ENCODE data around the gene DGKG.

DGKG gene

DNA sequence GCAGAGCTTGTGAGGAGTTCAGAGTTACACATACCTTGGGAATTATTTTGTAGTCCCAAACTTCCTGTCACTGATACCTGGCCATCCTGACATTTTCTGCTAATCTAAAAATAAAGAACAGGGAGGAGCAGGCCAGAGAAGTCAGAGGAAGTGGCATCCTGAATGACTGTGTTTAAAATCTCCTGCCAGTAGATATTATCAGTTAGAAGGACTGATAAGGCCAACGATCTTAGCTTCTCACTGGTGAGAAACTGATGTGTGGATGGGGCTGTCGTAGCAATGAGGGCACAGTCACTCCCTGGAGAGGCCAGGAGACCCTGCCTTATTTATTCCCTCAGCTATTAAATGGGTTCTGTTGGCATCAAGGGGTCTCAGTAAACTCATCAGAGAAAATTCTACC, 115.1 kb downstream of the DGKG start:
- H3K27ac ChIP-seq (ENCODE audit: low read depth, low read length) = no peak overlapping the region
- no peaks in the 10 kb centered on the region for H3K36me3 ChIP-seq (ENCODE audit: control insufficient read depth in 1 of 2, insufficient read depth in 2 of 2, low read length in 2 of 2)
- H3K27me3 ChIP-seq (ENCODE audit: control insufficient read depth in 1 of 2, insufficient read depth in 2 of 2, low read length in 2 of 2) = peaks cover 0 to 5% of the 10 kb centered on the region in 2 donors
- H3K4me3 ChIP-seq (ENCODE audit: low read depth in 1 of 2, low read length in 2 of 2) = no peak overlapping the region
- no peaks in the 10 kb centered on the region for H3K9me3 ChIP-seq (ENCODE audit: control insufficient read depth in 1 of 2, low read length in 2 of 2)
- H3K9ac ChIP-seq (ENCODE audit: low read depth in 1 of 2, low read length in 2 of 2) = no peak overlapping the region
- peaks cover 8 to 9% of the 10 kb centered on the region in 2 donors for H3K4me1 ChIP-seq (ENCODE audit: control insufficient read depth in 1 of 2, insufficient read depth in 2 of 2, low read length in 2 of 2)

DNA sequence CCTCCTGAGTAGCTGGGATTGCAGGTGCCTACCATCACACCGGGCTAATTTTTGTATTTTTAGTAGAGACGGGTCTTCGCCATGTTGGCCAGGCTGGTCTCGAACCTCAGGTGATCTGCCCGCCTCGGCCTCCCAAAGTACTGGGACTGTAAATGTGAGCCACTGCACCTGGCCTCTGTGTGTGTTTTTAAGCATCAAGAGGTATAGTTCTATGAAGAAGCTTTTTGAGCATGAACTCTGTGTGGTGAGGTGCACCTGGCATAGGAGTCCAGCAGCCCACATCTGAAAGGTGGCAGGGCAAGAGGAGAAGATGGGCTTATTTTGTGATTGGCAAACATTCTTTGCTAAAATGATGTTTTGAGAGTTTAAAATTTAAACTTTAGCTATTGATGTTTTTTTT, 118.0 kb downstream of the DGKG start:
- Histone ChIP-seq H3K9ac (ENCODE audit: low read depth in 1 of 2, low read length in 2 of 2) (no peak overlapping the region), H3K27me3 (ENCODE audit: control insufficient read depth in 1 of 2, insufficient read depth in 2 of 2, low read length in 2 of 2) (no peaks in the 10 kb centered on the region), H3K36me3 (ENCODE audit: control insufficient read depth in 1 of 2, insufficient read depth in 2 of 2, low read length in 2 of 2) (no peaks in the 10 kb centered on the region), H3K4me1 (ENCODE audit: control insufficient read depth in 1 of 2, insufficient read depth in 2 of 2, low read length in 2 of 2) (peaks cover 9 to 13% of the 10 kb centered on the region in 2 donors), H3K4me3 (ENCODE audit: low read depth in 1 of 2, low read length in 2 of 2) (no peak overlapping the region), H3K27ac (ENCODE audit: low read depth, low read length) (no peak overlapping the region), H3K9me3 (ENCODE audit: control insufficient read depth in 1 of 2, low read length in 2 of 2) (no peaks in the 10 kb centered on the region)

DNA sequence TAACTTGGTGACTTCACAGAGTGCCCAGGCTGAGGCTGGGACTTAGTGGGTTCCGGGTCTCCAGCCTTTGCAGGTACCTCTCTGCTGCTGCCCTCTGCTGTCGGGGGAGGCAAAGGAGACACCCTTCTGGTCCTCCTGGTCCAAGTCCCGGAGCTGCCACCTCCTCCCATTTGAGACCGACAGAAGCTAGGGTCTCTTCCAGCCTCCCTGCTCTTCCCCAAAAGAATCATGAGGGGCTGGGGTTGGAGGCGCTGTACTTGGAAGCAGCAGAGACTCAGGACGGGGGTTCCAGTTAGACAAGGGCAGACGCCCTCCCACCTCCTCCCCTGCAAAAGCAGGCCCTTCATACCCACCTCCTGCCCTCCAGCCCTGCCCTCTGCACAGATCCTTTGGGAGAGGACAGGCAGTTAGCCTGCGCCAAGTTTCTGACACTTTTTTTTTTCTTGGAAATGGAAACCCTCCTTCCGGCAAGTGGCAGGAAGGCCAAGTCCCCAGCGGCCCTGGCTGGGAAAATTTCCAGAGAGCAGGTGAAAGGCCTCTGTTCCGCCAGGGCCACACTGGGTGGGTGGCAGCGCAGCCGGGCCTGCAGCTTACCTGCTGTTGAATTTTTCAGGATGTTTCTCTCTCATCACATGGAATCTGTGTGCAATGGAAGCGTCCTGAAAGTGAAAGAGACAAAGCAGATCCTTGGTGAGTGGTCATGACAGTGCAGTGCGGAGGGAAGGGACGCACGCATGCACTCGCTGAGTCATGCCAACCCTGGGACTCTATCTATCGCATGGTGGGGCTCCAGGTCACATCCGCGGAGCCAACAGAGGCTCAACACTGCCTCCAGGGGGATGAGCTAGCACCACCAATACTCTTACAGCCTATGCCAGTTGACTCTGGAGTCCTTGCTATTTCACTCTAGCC, 119.9 kb downstream of the DGKG start:
- H3K27ac ChIP-seq (ENCODE audit: low read depth, low read length) = no peak overlapping the region
- no peaks in the 10 kb centered on the region for H3K27me3 ChIP-seq (ENCODE audit: control insufficient read depth in 1 of 2, insufficient read depth in 2 of 2, low read length in 2 of 2)
- H3K4me3 ChIP-seq (ENCODE audit: low read depth in 1 of 2, low read length in 2 of 2) = peak overlapping the region; percentile 53 to 65
- no peaks in the 10 kb centered on the region for H3K9me3 ChIP-seq (ENCODE audit: control insufficient read depth in 1 of 2, low read length in 2 of 2)
- peak overlapping the region; percentile 27 to 28 for H3K9ac ChIP-seq (ENCODE audit: low read depth in 1 of 2, low read length in 2 of 2)
- H3K36me3 ChIP-seq (ENCODE audit: control insufficient read depth in 1 of 2, insufficient read depth in 2 of 2, low read length in 2 of 2) = no peaks in the 10 kb centered on the region
- H3K4me1 ChIP-seq (ENCODE audit: control insufficient read depth in 1 of 2, insufficient read depth in 2 of 2, low read length in 2 of 2) = peaks cover 9 to 13% of the 10 kb centered on the region in 2 donors

GRCh38 chr3:186239321-186239720, 122.7 kb downstream of the DGKG start:
- H3K36me3 ChIP-seq (ENCODE audit: control insufficient read depth in 1 of 2, insufficient read depth in 2 of 2, low read length in 2 of 2) = no peaks in the 10 kb centered on the region
- no peak overlapping the region for H3K27ac ChIP-seq (ENCODE audit: low read depth, low read length)
- no peak overlapping the region for H3K4me3 ChIP-seq (ENCODE audit: low read depth in 1 of 2, low read length in 2 of 2)
- H3K9me3 ChIP-seq (ENCODE audit: control insufficient read depth in 1 of 2, low read length in 2 of 2) = no peaks in the 10 kb centered on the region
- H3K9ac ChIP-seq (ENCODE audit: low read depth in 1 of 2, low read length in 2 of 2) = no peak overlapping the region
- H3K27me3 ChIP-seq (ENCODE audit: control insufficient read depth in 1 of 2, insufficient read depth in 2 of 2, low read length in 2 of 2) = no peaks in the 10 kb centered on the region
- peaks cover 9 to 13% of the 10 kb centered on the region in 2 donors for H3K4me1 ChIP-seq (ENCODE audit: control insufficient read depth in 1 of 2, insufficient read depth in 2 of 2, low read length in 2 of 2)

DNA sequence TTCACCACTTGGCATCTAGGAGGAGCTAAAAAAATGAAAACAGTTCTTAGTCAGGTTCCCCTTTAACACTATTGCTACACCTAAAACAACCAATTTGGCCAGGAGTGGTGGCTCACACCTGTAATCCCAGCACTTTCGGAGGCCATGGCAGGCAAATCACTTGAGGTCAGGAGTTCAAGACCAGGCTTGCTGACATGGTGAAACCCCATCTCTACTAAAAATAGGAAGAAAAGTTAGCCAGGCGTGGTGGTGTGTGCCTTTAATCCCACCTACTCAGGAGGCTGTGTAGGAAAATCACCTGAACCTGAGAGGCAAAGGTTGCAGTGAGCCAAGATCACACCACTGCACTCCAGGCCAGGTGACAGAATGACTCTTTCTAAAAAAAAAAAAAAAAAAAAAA, 124.1 kb downstream of the DGKG start:
- Histone ChIP-seq H3K27me3 (ENCODE audit: control insufficient read depth in 1 of 2, insufficient read depth in 2 of 2, low read length in 2 of 2) (no peaks in the 10 kb centered on the region), H3K36me3 (ENCODE audit: control insufficient read depth in 1 of 2, insufficient read depth in 2 of 2, low read length in 2 of 2) (no peaks in the 10 kb centered on the region), H3K4me1 (ENCODE audit: control insufficient read depth in 1 of 2, insufficient read depth in 2 of 2, low read length in 2 of 2) (peaks cover 9 to 13% of the 10 kb centered on the region in 2 donors), H3K27ac (ENCODE audit: low read depth, low read length) (no peak overlapping the region), H3K9me3 (ENCODE audit: control insufficient read depth in 1 of 2, low read length in 2 of 2) (no peaks in the 10 kb centered on the region), H3K4me3 (ENCODE audit: low read depth in 1 of 2, low read length in 2 of 2) (no peak overlapping the region), H3K9ac (ENCODE audit: low read depth in 1 of 2, low read length in 2 of 2) (no peak overlapping the region)

DNA sequence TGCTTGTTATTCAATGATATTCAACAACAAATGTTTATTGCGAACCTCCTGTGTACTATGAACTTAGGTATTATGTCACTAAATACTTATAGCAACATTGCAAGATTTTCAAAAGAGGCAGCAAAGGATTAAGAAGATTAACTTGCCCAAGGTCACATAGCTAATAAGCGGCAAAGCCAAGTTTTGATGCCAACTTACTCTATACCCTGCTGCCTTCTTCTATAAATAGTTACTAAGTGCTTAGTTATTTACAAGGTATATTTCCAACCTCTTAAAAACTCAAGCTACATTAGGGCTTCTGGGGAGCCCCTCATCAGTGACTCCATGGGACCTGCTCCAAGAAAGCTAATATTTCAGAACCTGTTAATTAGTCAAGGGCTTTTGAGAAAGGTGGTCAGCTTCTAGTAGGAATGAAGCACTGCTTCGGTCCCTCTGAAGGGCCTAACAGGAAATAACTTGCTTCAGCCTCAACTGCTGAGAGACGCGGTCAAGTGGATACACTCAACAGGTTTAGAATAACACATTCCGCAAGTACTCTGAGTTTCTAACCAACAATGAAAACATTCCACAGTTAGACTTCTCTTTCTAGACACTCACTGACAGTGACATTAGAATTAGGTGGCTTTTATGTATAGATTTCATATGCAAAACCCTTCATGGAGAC, 125.5 kb downstream of the DGKG start:
- Histone ChIP-seq H3K36me3 (ENCODE audit: control insufficient read depth in 1 of 2, insufficient read depth in 2 of 2, low read length in 2 of 2) (no peaks in the 10 kb centered on the region), H3K9ac (ENCODE audit: low read depth in 1 of 2, low read length in 2 of 2) (no peak overlapping the region), H3K4me3 (ENCODE audit: low read depth in 1 of 2, low read length in 2 of 2) (no peak overlapping the region), H3K4me1 (ENCODE audit: control insufficient read depth in 1 of 2, insufficient read depth in 2 of 2, low read length in 2 of 2) (no peaks in the 10 kb centered on the region), H3K27me3 (ENCODE audit: control insufficient read depth in 1 of 2, insufficient read depth in 2 of 2, low read length in 2 of 2) (no peaks in the 10 kb centered on the region), H3K27ac (ENCODE audit: low read depth, low read length) (no peak overlapping the region), H3K9me3 (ENCODE audit: control insufficient read depth in 1 of 2, low read length in 2 of 2) (no peaks in the 10 kb centered on the region)

- H3K4me3 ChIP-seq (ENCODE audit: low read depth in 1 of 2, low read length in 2 of 2) = no peak overlapping the region
- no peaks in the 10 kb centered on the region for H3K4me1 ChIP-seq (ENCODE audit: control insufficient read depth in 1 of 2, insufficient read depth in 2 of 2, low read length in 2 of 2)
- no peaks in the 10 kb centered on the region for H3K36me3 ChIP-seq (ENCODE audit: control insufficient read depth in 1 of 2, insufficient read depth in 2 of 2, low read length in 2 of 2)
- H3K27me3 ChIP-seq (ENCODE audit: control insufficient read depth in 1 of 2, insufficient read depth in 2 of 2, low read length in 2 of 2) = no peaks in the 10 kb centered on the region
- H3K9me3 ChIP-seq (ENCODE audit: control insufficient read depth in 1 of 2, low read length in 2 of 2) = no peaks in the 10 kb centered on the region
- H3K9ac ChIP-seq (ENCODE audit: low read depth in 1 of 2, low read length in 2 of 2) = no peak overlapping the region
- no peak overlapping the region for H3K27ac ChIP-seq (ENCODE audit: low read depth, low read length)
These were observed 126.5 kb downstream of the DGKG start for GRCh38 chr3:186235554-186235953.

DNA sequence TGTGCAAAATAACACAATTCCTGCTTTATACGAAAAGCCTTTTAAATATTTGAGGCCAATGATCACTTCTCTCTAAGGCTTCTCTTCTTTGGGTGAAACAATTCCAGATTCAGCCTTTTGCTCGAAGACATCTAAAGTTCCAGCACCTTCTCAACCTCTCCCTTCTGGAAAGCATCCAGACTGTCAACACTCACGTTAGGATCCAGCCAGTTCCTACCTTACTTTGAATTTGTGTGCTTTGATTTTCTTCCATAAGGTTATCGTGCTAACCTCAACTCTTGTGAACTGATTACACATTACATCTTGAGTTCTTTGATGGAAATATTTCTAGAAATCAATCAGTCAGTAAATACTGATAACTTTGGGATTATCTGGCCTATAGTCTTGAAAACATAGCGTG, 127.9 kb downstream of the DGKG start:
- H3K36me3 ChIP-seq (ENCODE audit: control insufficient read depth in 1 of 2, insufficient read depth in 2 of 2, low read length in 2 of 2) = no peaks in the 10 kb centered on the region
- no peaks in the 10 kb centered on the region for H3K9me3 ChIP-seq (ENCODE audit: control insufficient read depth in 1 of 2, low read length in 2 of 2)
- no peak overlapping the region for H3K9ac ChIP-seq (ENCODE audit: low read depth in 1 of 2, low read length in 2 of 2)
- no peak overlapping the region for H3K27ac ChIP-seq (ENCODE audit: low read depth, low read length)
- H3K27me3 ChIP-seq (ENCODE audit: control insufficient read depth in 1 of 2, insufficient read depth in 2 of 2, low read length in 2 of 2) = no peaks in the 10 kb centered on the region
- no peak overlapping the region for H3K4me3 ChIP-seq (ENCODE audit: low read depth in 1 of 2, low read length in 2 of 2)
- no peaks in the 10 kb centered on the region for H3K4me1 ChIP-seq (ENCODE audit: control insufficient read depth in 1 of 2, insufficient read depth in 2 of 2, low read length in 2 of 2)

DNA sequence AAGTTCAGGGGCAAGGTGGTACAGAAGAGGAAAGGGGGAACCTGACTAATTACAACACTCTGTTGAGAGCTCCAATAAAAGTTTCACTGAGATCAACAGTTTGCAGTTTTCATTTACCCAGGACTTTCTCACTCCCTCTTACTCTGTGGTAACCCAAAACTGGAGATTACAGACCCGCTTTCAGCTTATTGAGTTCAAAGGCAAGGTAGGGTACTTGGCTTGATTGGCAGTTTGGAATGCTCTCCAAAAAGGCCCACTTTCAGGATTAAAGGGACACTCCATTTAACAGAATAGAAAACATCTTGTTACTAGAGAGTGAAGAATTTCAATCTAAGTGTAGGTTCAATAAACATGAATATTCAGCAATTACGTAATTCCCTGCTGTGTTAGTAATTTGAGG, 135.6 kb downstream of the DGKG start:
- H3K27me3 ChIP-seq (ENCODE audit: control insufficient read depth in 1 of 2, insufficient read depth in 2 of 2, low read length in 2 of 2) = no peaks in the 10 kb centered on the region
- no peak overlapping the region for H3K27ac ChIP-seq (ENCODE audit: low read depth, low read length)
- no peak overlapping the region for H3K9ac ChIP-seq (ENCODE audit: low read depth in 1 of 2, low read length in 2 of 2)
- no peaks in the 10 kb centered on the region for H3K9me3 ChIP-seq (ENCODE audit: control insufficient read depth in 1 of 2, low read length in 2 of 2)
- H3K36me3 ChIP-seq (ENCODE audit: control insufficient read depth in 1 of 2, insufficient read depth in 2 of 2, low read length in 2 of 2) = no peaks in the 10 kb centered on the region
- no peaks in the 10 kb centered on the region for H3K4me1 ChIP-seq (ENCODE audit: control insufficient read depth in 1 of 2, insufficient read depth in 2 of 2, low read length in 2 of 2)
- no peak overlapping the region for H3K4me3 ChIP-seq (ENCODE audit: low read depth in 1 of 2, low read length in 2 of 2)

DNA sequence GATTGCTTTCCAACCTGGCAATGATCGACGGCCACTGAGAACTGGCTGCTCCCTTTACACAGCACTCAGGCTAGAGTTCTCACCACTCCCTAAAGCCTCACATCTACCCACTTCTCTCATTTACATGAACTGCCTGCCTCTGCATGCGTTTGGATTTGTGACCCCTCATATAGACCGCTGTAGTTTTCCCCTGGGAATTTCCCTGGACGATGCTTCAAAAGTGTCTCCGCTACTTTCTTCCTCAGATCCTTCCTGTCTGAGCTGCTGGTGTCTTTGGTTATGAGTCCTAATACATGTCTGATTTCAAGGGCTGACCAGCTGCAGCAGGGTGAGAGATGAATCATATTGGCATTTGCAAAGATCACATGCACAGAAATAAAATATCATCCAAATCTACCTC, 136.4 kb downstream of the DGKG start:
- Histone ChIP-seq H3K4me1 (ENCODE audit: control insufficient read depth in 1 of 2, insufficient read depth in 2 of 2, low read length in 2 of 2) (no peaks in the 10 kb centered on the region), H3K9me3 (ENCODE audit: control insufficient read depth in 1 of 2, low read length in 2 of 2) (no peaks in the 10 kb centered on the region), H3K4me3 (ENCODE audit: low read depth in 1 of 2, low read length in 2 of 2) (no peak overlapping the region), H3K27ac (ENCODE audit: low read depth, low read length) (no peak overlapping the region), H3K36me3 (ENCODE audit: control insufficient read depth in 1 of 2, insufficient read depth in 2 of 2, low read length in 2 of 2) (no peaks in the 10 kb centered on the region), H3K9ac (ENCODE audit: low read depth in 1 of 2, low read length in 2 of 2) (no peak overlapping the region), H3K27me3 (ENCODE audit: control insufficient read depth in 1 of 2, insufficient read depth in 2 of 2, low read length in 2 of 2) (no peaks in the 10 kb centered on the region)
